Right lobe of liver (tissue), 4 donors: Measurements from ENCODE around the gene BHLHE23.

ENCODE experiments used
- POLR2A ChIP-seq: fragments of 450-650 bp; IDR thresholded peaks from one replicate; pipeline ENCODE4 v1.6.1; 2017; ENCODE audit warnings: antibody characterized with exemption, mild to moderate bottlenecking
- TF ChIP-seq, protein P1 (sequence below), 4 donors: fragments of 200-600 bp in 3 of 4; fragments of 450-650 bp in 1 of 4; IDR thresholded peaks; one replicate each; pipeline versions ENCODE4 v1.5.1 to v1.8.0; 2016 to 2022; ENCODE audit warnings: antibody characterized with exemption in 4 of 4, mild to moderate bottlenecking in 2 of 4
- donor health status: DM: no; HTN: no; CAD: no.
- donor health status: DM: no; HTN: no; CAD: no.
- donor health status: DM: no; HTN: yes; CAD: no.

- no peak for TF ChIP-seq POLR2A
- TF ChIP-seq, protein P1, sequence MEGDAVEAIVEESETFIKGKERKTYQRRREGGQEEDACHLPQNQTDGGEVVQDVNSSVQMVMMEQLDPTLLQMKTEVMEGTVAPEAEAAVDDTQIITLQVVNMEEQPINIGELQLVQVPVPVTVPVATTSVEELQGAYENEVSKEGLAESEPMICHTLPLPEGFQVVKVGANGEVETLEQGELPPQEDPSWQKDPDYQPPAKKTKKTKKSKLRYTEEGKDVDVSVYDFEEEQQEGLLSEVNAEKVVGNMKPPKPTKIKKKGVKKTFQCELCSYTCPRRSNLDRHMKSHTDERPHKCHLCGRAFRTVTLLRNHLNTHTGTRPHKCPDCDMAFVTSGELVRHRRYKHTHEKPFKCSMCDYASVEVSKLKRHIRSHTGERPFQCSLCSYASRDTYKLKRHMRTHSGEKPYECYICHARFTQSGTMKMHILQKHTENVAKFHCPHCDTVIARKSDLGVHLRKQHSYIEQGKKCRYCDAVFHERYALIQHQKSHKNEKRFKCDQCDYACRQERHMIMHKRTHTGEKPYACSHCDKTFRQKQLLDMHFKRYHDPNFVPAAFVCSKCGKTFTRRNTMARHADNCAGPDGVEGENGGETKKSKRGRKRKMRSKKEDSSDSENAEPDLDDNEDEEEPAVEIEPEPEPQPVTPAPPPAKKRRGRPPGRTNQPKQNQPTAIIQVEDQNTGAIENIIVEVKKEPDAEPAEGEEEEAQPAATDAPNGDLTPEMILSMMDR (IDR thresholded peaks at IDR 0.05): no peak
Observed at GRCh38 chr20:63015147-63015661, 8.4 kb upstream of the BHLHE23 start.
